ENCODE measurements around the gene WDFY1. TPM values are rescaled to one million over a fixed set of nuclear protein-coding genes. Genes with fewer than 3 reads are reported as not detected.
A peak's percentile ranks its signal among the peaks of the same experiment; 100 is the strongest.

The WDFY1 gene
- total RNA-seq, 1 donor from 2014 or later = 77.0 TPM

GRCh38 chr2:223900531-223900930 is 44.6 kb downstream of the WDFY1 start:
- no peak overlapping the region for H3K4me3 Mint-ChIP-seq
- no peaks in the 10 kb centered on the region for H3K9me3 Mint-ChIP-seq
- DNase-seq (no peak), ATAC-seq (ENCODE audit: low read depth) (no peak)
- CTCF ChIA-PET = interaction anchor here (1.2 kb wide), 1 partner anchor 70 kb away, joined by 5 read pairs; no protein-coding TSS in a partner anchor
- H3K27ac Mint-ChIP-seq = peak overlapping the region; percentile 31
- H3K27me3 Mint-ChIP-seq = no peaks in the 10 kb centered on the region
- intact Hi-C loops (cut with micrococcal nuclease) = no loop called here
- POLR2A ChIA-PET = interaction anchor here (1.7 kb wide), 1 partner anchor 63 kb away, joined by 6 read pairs; the partner anchor contains the start of gene AP1S3
- H3K4me1 Mint-ChIP-seq = peaks cover 44% of the 10 kb centered on the region
- TF ChIP-seq CTCF (IDR thresholded peaks at IDR 0.05) = no peak
- H3K36me3 Mint-ChIP-seq (ENCODE audit: low read depth) = peaks cover 65% of the 10 kb centered on the region

- no peak overlapping the region for H3K4me3 Mint-ChIP-seq
- ATAC-seq (ENCODE audit: low read depth) = no peak
- no peaks in the 10 kb centered on the region for H3K9me3 Mint-ChIP-seq
- H3K27ac Mint-ChIP-seq = peak overlapping the region; percentile 99
- no peak for TF ChIP-seq CTCF (IDR thresholded peaks at IDR 0.05)
- ChIA-PET CTCF (interaction anchor here (1.0 to 1.5 kb wide), 2 partner anchors 14 to 18 kb away, joined by 3 read pairs; no protein-coding TSS in a partner anchor), POLR2A (interaction anchor here (0.7 to 2.5 kb wide), 5 partner anchors 18 to 64 kb away, joined by 3 to 9 read pairs (median 3); partner anchors contain the start of genes AP1S3 and MRPL44)
- peaks cover 64% of the 10 kb centered on the region for H3K36me3 Mint-ChIP-seq (ENCODE audit: low read depth)
- H3K4me1 Mint-ChIP-seq = peaks cover 49% of the 10 kb centered on the region
- H3K27me3 Mint-ChIP-seq = no peaks in the 10 kb centered on the region
- no peak for DNase-seq
- intact Hi-C loops (cut with micrococcal nuclease) = no loop called here
These were observed 45.1 kb downstream of the WDFY1 start for GRCh38 chr2:223900066-223900465.

GRCh38 chr2:223897669-223898330 is 47.3 kb downstream of the WDFY1 start:
- intact Hi-C loops (cut with micrococcal nuclease) = loop anchor here (1.0 to 10.0 kb wide), 6 partner anchors 42 to 1145 kb away; partner anchors contain the start of genes CUL3, DOCK10 and MRPL44
- ChIA-PET POLR2A (interaction anchor here (0.5 to 5.2 kb wide), 15 partner anchors 12 to 128 kb away, joined by 3 to 80 read pairs (median 5); partner anchors contain the start of genes AP1S3, MRPL44 and WDFY1), CTCF (no interaction called here)
- DNase-seq = no peak
- TF ChIP-seq CTCF (IDR thresholded peaks at IDR 0.05) = no peak
- peaks cover 71% of the 10 kb centered on the region for H3K4me1 Mint-ChIP-seq
- peak overlapping the region; percentile 99 for H3K27ac Mint-ChIP-seq
- ATAC-seq (ENCODE audit: low read depth) = no peak
- H3K9me3 Mint-ChIP-seq = no peaks in the 10 kb centered on the region
- H3K4me3 Mint-ChIP-seq = peak overlapping the region; percentile 41
- H3K36me3 Mint-ChIP-seq (ENCODE audit: low read depth) = peaks cover 67% of the 10 kb centered on the region
- no peaks in the 10 kb centered on the region for H3K27me3 Mint-ChIP-seq

- ATAC-seq (ENCODE audit: low read depth) (peak; percentile 45), DNase-seq (peak; percentile 22)
- Mint-ChIP-seq H3K9me3 (no peaks in the 10 kb centered on the region), H3K4me3 (peak overlapping the region; percentile 67), H3K4me1 (peaks cover 74% of the 10 kb centered on the region), H3K27ac (peak overlapping the region; percentile 99), H3K27me3 (no peaks in the 10 kb centered on the region), H3K36me3 (ENCODE audit: low read depth) (peaks cover 70% of the 10 kb centered on the region)
- no peak for TF ChIP-seq CTCF (IDR thresholded peaks at IDR 0.05)
- POLR2A ChIA-PET = interaction anchor here (0.7 to 5.2 kb wide), 21 partner anchors 11 to 129 kb away, joined by 3 to 80 read pairs (median 4); partner anchors contain the start of genes AP1S3, MRPL44 and WDFY1
- CTCF ChIA-PET = interaction anchor here (1.0 kb wide), 1 partner anchor 43 kb away, joined by 3 read pairs; no protein-coding TSS in a partner anchor
- intact Hi-C loops (cut with micrococcal nuclease) = loop anchor here (1.0 to 10.0 kb wide), 6 partner anchors 42 to 1145 kb away; partner anchors contain the start of genes CUL3, DOCK10 and MRPL44
These were observed 48.3 kb downstream of the WDFY1 start for GRCh38 chr2:223896833-223897311.

- intact Hi-C loops (cut with micrococcal nuclease) = loop anchor here (1.0 to 10.0 kb wide), 10 partner anchors 11 to 1147 kb away; partner anchors contain the start of genes CUL3, DOCK10 and WDFY1
- TF ChIP-seq CTCF (IDR thresholded peaks at IDR 0.05) = no peak
- peaks cover 84% of the 10 kb centered on the region for H3K4me1 Mint-ChIP-seq
- peaks cover 61% of the 10 kb centered on the region for H3K36me3 Mint-ChIP-seq (ENCODE audit: low read depth)
- ATAC-seq (ENCODE audit: low read depth) (no peak), DNase-seq (no peak)
- CTCF ChIA-PET = interaction anchor here (0.7 to 1.5 kb wide), 5 partner anchors 13 to 97 kb away, joined by 3 to 4 read pairs (median 3); no protein-coding TSS in a partner anchor
- peak overlapping the region; percentile 79 for H3K4me3 Mint-ChIP-seq
- H3K27me3 Mint-ChIP-seq = no peaks in the 10 kb centered on the region
- POLR2A ChIA-PET = interaction anchor here (0.6 to 5.2 kb wide), 17 partner anchors 9 to 1000 kb away, joined by 3 to 80 read pairs (median 4); partner anchors contain the start of genes AP1S3, MRPL44 and WDFY1
- peak overlapping the region; percentile 99 for H3K27ac Mint-ChIP-seq
- no peaks in the 10 kb centered on the region for H3K9me3 Mint-ChIP-seq
These were observed 50.2 kb downstream of the WDFY1 start for GRCh38 chr2:223894968-223895367.
